H1 (cell line): ENCODE measurements around the gene IP6K3.

Source experiments
- BRCA1 ChIP-seq: IDR thresholded peaks from 2 replicates; pipeline ENCODE4 v1.6.1; 2012; ENCODE audit warnings: low read depth, low read length, improper control_type of control experiment
- CREB1 ChIP-seq: IDR thresholded peaks from 2 replicates; pipeline ENCODE4 v1.6.1; 2012; ENCODE audit warnings: inconsistent platforms
- CTCF ChIP-seq, 3 experiments: IDR thresholded peaks; 1 replicate in 2 of 3; 2 replicates in 1 of 3; pipeline versions ENCODE4 v1.5.1 to v1.6.1; 2011; ENCODE audit warnings: low read length in 3 of 3, mild to moderate bottlenecking in 3 of 3, inconsistent platforms in 2 of 3, low read depth in 1 of 3, moderate library complexity in 1 of 3; ENCODE audit not compliant: insufficient read depth in 1 of 3; ENCODE audit errors: control extremely low read depth in 1 of 3
- EP300 ChIP-seq, 2 experiments: IDR thresholded peaks; 1 replicate in 1 of 2; 2 replicates in 1 of 2; pipeline ENCODE4 v1.6.1; 2011 to 2012; ENCODE audit warnings: low read depth in 2 of 2, low read length in 2 of 2, mild to moderate bottlenecking in 2 of 2, borderline replicate concordance in 1 of 2, inconsistent platforms in 1 of 2, moderate library complexity in 1 of 2
- EZH2 ChIP-seq: fragments of 200-600 bp; sonication (generic); IDR thresholded peaks from 2 replicates; pipeline ENCODE4 v1.7.1; 2012; ENCODE audit warnings: low read depth, mild to moderate bottlenecking, moderate library complexity, low read length, inconsistent platforms; ENCODE audit not compliant: severe bottlenecking
- HDAC6 ChIP-seq: IDR thresholded peaks from one replicate; pipeline ENCODE4 v1.7.1; 2012; ENCODE audit warnings: low read depth, mild to moderate bottlenecking, inconsistent platforms, low read length, moderate library complexity
- JUND ChIP-seq: IDR thresholded peaks from 2 replicates; pipeline ENCODE4 v1.6.1; 2011; ENCODE audit warnings: mild to moderate bottlenecking, improper control_type of control experiment, low read length
- NRF1 ChIP-seq: IDR thresholded peaks from 2 replicates; pipeline ENCODE4 v1.6.1; 2011; ENCODE audit warnings: mild to moderate bottlenecking, low read depth, low read length, improper control_type of control experiment
- POLR2A ChIP-seq, 2 experiments: IDR thresholded peaks; 1 replicate in 1 of 2; 2 replicates in 1 of 2; pipeline ENCODE4 v1.6.1; 2011; ENCODE audit warnings: low read depth in 2 of 2, low read length in 2 of 2, mild to moderate bottlenecking in 2 of 2; ENCODE audit errors: control extremely low read depth in 1 of 2
- SP1 ChIP-seq: IDR thresholded peaks from 2 replicates; pipeline ENCODE4 v1.6.1; 2011; ENCODE audit warnings: low read depth, low read length
- TEAD4 ChIP-seq: IDR thresholded peaks from 2 replicates; pipeline ENCODE4 v1.6.1; 2012; ENCODE audit warnings: low read depth, low read length, inconsistent platforms, mixed read lengths
- TF ChIP-seq, protein P1 (sequence below): IDR thresholded peaks from 2 replicates; pipeline ENCODE4 v1.6.1; 2011; ENCODE audit warnings: low read length, improper control_type of control experiment

DNA sequence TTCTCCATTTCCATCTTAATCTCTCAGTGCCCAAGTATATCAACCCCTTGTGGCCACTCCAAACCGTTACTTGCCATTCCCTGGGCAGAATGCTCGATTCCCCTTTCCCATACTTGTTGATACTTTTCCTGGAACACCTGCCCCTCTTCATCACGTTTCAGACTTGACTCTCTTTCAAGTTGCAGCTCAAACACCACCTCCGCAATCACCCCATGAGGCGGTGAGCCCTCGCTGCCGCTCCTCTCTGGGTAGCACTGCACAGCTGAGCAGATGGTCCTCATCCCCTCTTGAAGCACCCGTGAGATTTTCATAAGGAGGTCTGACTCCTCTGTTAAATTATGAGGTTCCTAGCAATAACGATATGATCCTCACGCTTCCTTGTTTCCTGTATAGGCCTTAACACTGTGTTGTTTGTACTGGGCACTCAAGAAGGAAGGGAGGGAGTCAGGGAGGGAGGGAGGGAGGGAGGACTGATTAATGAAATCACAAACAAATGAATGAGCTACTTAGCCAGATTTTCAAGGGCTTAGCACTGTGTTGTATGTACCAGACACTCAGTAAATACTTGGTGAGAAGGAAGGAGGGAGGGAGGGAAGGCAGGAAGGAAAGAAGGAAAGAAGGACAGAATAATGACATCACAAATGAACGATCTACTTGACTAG lies 27.2 kb downstream of the IP6K3 start:
- TF ChIP-seq POLR2A (IDR thresholded peaks at IDR 0.05; ENCODE audit: control extremely low read depth in 1 of 2, low read depth in 2 of 2, low read length in 2 of 2) (no peak), NRF1 (no peak), JUND (no peak), HDAC6 (no peak), CTCF (IDR thresholded peaks at IDR 0.05; ENCODE audit: control extremely low read depth in 1 of 3, insufficient read depth in 1 of 3, low read depth in 1 of 3, low read length in 3 of 3) (no peak), EZH2 (no peak), BRCA1 (no peak), SP1 (no peak), TEAD4 (no peak), CREB1 (no peak), EP300 (IDR thresholded peaks at IDR 0.05; ENCODE audit: borderline replicate concordance in 1 of 2, low read depth in 2 of 2, low read length in 2 of 2) (no peak)
- TF ChIP-seq, protein P1, sequence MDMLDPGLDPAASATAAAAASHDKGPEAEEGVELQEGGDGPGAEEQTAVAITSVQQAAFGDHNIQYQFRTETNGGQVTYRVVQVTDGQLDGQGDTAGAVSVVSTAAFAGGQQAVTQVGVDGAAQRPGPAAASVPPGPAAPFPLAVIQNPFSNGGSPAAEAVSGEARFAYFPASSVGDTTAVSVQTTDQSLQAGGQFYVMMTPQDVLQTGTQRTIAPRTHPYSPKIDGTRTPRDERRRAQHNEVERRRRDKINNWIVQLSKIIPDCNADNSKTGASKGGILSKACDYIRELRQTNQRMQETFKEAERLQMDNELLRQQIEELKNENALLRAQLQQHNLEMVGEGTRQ = no peak
